Stimulated activated CD4-positive, alpha-beta T cell treated with anti-CD3 and anti-CD28 coated beads, TNF-alpha, amount 100 ng/mL, for 48 hours (primary cell): ENCODE results near the gene PPFIBP1.
"Not testable (repeated sequence)": the region's sequence is repeated elsewhere in the genome, so short reads cannot be mapped to it uniquely, and the experiment has no call there.

Experiments used
- DNase-seq, 3 donors: peaks; one replicate each; pipeline ENCODE4 v3.0.0-alpha.2; 2020; ENCODE audit warnings: low read depth in 3 of 3

PPFIBP1 gene

DNA sequence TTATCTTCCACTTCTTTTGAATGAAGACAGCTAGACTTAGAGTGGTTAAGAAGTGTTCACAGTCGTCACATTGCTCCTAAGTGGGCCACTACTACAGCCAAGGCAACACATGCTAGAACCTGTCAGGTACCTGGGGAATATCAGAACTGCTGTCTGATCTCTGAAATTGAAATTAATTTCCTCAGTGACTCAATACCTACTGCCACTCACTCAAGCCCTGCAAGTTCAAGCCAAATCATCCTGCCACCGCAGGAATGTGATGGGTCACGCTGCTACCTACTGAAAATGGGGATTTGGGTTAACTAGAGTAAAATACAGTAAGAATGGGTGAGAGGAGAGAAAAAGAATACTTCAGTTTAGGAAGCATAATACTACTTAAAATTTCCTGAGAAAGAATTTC is 67.7 kb downstream of the PPFIBP1 start:
- DNase-seq, result not testable (repeated sequence)

DNA sequence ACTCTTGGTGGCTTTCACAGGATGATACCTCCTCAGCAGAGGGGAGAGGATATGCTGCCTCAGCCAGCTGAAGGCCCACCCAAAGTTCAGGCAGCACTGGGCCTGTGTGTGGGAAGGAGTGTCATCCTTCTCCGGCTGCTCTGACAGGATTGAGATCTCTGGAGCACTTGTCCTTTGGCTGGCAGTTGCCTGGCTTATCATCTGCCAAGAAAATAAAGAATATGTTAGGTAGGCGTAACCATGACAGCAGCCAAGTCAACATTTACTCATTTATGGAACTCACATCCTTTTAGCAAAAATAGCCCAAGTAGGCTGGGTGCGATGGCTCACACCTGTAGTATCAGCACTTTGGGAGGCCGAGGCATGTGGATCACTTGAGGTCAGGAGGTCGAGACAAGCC is 68.5 kb downstream of the PPFIBP1 start:
- DNase-seq, result no peak

DNA sequence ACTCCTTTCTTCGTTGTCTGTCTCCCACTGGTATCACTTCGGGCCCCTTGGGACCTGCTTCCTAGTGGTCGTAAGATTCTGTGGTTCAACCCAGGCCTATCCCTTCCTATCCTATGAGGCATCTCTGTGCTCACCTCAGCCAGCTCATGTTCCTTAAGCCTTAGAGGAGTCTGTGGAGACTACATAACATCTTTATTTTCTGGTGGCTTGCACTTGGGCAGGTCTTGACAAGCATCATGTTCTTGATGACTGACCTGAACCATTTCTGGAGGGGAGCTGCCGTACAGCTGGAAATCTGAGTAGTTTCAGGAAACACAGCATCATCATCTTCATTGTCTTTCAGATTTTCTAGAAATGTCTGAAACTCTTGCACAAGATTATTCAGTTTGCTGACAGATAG is 69.3 kb downstream of the PPFIBP1 start:
- no peak for DNase-seq

DNA sequence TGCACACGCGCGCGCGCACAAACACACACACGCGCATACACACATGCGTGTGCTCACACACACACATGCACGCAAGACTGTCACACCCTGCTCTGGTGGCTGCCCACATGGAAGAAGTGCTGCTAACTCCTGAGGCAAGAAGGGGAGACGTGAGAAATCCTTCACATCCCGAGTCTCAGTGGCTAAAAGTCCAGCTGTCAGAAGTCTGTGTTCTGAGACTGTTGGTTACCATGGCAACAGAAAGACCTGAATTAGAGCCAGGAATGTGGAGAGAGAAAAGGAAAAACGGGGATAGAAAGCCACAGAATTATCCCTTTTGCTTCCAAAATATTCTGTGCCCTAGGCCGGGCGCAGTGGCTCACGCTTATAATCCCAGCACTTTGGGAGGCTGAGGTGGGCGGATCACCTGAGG is 71.2 kb downstream of the PPFIBP1 start:
- no peak for DNase-seq

DNA sequence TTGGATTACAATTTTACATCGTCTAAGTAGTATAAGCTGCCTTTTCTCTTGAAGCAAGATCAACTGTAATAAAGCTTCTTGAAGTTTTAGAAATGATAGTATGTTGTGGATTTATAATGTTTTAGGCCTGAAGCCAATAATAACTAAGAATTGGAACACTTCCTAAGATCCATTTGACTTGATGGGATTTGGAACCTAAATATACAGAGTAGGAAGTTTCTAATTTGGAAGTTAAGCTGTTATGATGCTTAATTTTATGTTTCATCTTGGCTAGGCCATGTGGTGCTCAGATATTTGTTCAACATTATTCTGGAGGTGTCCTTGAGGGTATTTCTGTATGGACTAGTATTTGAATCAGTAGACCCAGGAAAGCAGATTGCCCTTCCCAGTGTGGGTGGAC is 74.9 kb downstream of the PPFIBP1 start:
- not testable (repeated sequence) for DNase-seq

DNA sequence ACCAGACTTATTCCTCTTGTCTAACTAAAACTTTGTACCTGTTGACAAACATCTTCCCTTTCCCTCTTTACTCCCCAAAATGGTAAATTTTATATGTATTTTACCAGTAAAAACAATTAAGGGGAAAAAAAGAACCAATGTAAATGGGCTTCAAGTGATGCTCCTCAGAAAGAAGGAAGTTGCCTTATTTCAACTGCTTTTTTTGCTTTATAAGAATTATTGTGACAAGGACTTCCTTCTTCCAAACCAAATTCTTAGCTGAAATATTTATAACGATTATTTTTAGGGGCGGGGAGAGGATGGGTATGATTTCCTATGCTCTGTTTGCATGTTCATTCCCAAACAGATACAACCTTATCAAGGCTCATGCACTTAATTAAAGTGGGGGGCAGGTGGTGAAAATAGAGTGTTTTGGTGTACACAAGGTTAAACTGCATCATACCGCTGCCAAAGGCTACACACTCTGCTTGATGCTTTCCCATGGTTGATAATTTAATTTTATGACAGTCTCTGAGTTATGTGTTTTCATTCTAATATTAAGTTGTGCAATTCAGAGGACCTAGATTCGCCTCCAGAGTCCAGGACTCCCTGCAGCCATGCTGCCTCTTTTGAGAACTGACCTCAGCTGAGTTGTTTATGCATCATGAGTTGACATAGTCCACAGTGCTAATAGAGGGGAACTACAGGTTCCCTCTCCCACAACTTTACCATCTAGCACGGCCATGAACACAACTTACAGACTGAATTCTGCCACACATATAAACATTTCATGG is 77.2 kb downstream of the PPFIBP1 start:
- DNase-seq, result not testable (repeated sequence)

DNA sequence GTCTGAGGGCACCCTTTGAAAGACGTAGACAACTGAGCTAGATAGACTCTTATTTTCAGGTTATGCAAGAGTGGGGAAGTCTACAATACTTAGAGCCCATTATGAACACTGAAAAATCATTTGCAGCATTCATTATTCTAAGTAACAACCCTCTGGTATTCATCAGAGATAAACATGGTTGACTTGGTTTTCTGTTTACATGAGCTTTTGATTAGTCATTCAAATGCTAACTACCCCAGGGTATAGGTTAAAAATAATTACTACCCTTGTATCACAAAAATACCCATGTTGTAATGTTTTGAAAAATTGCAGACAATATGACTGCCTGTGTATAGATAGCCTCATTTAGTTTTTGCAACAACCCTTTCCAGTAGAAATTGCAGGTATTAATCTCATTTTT is 78.5 kb downstream of the PPFIBP1 start:
- no peak for DNase-seq

DNA sequence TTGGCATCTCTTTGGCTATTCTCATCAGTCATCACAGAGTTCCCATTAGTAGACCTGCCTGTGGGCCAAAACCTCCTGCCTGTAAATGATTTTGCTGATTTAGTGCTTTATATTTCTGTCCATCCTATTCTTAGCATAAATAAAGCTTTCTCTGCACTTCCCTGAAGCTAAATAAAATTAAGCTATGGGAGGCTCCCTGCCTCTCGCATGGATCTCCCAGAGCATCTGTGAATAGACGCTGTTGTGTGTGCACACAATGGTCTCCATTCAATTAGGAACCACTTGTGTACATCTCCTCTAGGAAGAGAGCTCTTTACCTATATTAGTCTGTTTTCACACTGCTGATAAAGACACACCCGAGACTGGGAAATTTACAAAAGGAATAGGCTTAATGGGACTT is 80.4 kb downstream of the PPFIBP1 start:
- DNase-seq, result no peak

DNA sequence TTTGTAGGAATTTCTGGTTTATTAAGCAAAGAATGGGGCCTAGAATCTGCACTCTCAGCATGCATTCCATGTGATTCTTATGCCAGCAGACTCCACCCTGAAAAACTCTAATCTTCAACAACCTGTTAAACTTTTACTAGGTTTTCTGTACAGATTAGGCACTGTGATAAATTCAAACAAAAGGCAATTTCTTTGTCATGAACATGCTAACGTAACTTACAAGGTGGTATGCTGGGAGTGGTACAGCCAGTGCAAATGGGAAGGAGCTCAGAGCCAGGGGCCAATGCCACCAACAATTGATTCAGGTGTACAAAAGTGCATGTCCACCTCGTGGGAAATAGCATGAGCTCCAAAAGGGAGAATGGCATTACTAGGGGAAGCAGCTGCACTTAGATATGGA is 83.0 kb downstream of the PPFIBP1 start:
- no peak for DNase-seq

DNA sequence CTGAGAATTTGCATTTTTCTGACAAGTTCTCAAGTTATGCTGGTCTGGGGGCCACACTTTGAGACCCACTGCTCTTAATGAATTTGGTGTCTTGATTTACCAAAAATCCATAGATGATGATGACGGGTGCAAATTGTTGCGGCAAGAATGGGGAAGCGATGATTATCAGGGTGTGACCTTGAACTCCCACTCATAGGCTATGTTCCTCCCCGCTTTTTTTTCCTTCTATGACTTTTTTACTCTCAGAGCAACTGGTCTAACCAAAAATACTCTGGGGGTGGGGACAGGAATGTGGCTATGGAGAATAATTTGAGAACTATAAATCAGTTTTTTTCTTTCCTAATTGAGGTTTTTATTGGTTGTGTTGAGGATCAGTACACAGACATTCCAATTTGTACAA is 83.6 kb downstream of the PPFIBP1 start:
- DNase-seq, result no peak

DNA sequence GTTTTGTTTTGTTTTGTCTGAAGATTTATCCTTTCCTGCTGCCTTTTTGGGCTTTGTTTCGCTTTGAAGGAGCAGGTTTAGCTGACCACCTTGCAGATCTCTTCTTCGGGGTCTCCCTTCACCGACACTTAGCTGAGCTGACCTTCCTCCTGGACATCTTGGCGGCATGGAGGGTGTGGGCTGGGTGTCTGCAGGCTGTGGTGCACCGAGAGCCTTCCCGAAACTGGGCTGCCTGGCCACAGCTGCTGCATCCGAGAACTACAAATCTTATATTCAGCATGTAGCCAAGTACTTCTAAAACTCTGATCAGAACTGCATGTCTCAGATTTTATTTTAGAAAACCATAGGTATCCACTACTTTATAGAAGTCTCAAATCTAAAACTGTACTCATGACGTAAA is 84.9 kb downstream of the PPFIBP1 start:
- no peak for DNase-seq

DNA sequence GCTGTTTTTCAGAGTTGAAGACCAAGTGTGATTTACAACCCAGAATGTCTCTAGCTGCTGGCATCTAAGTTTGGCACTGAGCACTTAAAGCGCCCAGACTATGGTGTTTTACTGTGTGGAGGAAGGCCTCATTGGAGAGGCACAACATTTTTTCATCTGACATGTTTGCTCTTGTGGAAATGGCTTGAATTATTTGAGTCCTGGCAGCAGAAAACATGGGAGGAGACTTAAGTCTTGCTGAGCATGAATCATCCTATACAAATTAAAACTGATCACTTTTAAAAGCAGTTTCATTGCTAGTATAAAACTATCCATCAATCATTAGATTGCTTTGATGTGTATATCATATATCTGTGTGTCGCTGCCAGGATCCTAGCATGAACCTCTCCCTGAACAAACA is 86.4 kb downstream of the PPFIBP1 start:
- DNase-seq, result no peak

DNA sequence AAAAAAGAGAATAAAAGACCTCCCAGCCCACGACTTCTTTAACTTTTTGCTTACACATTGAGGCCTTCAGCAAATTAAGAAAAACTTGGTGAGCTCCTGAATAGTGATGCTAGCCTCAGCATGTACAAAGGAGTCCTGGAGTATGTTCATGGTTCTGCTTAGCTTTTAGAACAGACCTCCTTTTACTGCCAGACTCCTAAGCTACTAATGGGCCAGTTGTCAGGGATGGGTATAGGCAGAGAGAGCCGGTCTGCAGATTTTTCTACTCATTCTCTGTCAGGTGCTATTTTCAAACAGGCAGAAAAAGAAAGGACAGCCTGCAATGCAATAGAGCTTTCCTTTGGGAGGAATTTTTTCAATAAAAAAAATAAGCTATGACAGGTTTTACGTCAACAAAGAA is 90.4 kb downstream of the PPFIBP1 start:
- DNase-seq, result no peak

DNA sequence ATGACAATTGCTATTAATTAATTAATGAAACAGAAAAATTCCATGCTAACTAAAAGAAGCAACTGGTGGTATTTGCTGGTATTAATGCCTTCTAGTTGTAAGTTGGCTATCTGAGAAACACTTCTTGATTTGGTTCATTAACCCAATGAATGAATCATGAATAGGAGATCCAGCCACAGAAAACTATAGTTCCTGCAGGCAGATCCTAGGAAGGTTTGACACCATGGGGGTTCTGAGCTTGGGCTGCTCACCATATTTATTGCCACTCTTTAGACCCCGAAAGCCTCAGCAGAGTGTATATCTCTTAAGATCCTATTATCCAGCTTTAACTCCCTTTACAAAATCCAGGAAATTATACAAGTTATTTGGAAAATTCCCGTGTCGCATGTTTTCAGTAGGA is 90.9 kb downstream of the PPFIBP1 start:
- DNase-seq, result no peak

DNA sequence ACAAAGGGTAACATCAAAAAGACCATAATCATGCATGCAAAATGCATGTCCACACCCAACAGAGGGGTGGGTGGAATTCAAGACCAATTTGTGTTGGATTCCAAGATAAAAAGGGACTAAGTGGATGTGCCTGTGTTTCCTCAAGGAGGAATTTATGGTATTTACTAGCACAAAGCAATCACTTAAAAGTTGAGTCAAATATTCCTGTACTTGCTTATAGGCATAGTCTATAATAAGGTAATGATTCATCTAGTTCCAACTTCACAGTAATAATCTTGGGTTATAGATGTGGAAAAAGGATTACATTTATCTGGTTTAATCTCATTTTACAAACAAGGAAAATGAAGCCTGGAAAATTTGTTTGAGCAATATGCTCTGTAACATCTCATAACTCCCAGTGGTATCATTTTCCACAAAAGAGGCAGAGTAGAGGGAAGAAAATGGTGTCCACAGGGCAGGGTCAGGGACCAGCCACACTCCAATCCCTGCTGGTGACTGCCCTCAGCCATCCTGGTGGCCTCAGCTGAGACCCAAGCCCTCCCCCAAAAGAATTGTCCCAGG is 91.4 kb downstream of the PPFIBP1 start:
- no peak for DNase-seq

DNA sequence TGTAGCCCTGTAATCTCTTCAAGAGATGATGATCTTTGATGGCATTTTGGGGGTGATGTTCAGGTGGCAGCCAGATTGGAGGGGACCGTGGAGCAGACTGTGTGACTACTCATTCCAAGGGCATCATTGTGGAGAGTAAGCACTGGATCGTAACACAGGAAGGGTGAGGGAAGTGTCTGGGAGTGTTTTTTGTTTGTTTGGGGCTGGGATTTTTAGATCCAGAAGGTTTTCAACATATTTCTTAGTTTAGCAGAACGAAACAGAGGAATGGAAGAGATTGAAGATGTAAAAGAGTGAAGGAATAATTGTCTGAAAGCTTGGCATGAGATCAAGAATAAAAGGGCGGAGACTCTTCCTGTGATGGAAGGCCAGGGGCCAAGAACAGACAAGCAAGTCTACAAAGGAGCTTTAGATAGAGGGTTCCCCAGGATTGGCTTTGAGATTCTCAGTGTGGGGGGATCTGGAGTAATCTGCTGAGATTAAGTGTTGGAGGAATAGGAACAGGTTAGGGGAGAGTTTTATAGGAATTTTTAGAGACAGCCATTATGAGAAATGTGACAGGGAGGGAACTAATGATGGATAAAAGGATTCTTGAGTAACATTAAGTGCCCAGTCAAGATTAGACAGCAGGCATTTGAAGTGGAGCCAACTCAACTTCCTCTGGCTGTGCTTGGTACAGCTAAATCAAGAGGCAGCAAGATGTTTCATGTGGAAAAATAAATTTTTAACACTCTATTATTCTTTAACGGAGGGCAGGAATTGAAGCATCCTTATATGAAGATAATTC is 92.5 kb downstream of the PPFIBP1 start:
- no peak for DNase-seq

DNA sequence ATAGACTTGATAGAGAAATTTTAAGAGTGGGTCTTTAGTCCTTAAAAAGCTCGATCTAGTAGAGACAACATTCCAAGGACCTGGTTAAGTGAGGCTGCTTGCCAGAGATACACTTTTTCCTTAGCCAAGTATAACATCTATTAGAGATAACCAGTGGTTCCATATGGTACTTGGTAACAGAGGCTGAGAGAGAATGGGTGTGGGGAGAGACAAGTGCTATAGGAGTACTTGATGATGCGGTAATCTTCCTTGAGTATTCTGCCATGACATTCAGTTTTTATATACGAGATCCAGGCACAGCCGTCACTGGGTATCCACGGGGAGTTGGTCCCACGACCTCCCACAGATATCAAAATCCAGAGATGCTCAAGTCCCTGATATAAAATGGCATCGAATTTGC is 94.8 kb downstream of the PPFIBP1 start:
- no peak for DNase-seq

DNA sequence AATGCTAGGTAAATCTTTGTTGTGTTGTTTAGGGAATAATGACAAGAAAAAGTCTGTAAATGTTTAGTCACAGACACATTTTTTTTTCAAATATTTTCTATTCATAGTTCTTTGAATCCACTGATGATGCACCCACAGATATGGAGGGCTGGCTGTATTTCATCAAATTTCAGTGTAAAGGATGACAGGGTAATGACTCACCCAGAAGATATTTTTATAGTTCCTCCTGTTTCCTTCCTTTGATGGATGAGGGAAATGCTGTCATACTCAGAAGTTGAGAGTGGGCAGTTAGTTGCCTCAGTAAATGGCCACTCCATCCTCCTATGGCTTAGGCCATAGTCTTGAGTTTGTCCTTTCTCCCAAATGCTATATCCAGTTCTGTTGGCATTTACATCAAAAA is 95.3 kb downstream of the PPFIBP1 start:
- peak in 1 of 3 donors; percentile 2 for DNase-seq

DNA sequence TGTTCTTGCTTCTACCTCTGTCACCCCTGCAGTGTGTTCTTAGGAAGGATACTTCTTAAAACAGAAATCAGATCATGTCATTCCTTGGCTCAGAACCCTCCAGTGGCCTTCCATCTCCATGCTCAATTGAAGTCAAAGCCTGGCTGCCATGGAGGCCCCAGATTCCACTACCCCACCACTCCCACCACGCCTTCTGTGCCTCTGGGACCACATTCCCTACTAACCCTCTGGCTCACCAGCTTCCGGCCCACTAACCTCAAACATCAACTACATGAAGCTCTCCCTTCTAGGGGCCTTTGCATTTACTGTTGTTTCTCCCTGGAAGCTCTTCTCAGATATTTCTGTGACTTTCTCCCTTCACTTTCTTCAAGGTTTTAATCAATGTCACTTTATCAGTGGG is 96.1 kb downstream of the PPFIBP1 start:
- no peak for DNase-seq

DNA sequence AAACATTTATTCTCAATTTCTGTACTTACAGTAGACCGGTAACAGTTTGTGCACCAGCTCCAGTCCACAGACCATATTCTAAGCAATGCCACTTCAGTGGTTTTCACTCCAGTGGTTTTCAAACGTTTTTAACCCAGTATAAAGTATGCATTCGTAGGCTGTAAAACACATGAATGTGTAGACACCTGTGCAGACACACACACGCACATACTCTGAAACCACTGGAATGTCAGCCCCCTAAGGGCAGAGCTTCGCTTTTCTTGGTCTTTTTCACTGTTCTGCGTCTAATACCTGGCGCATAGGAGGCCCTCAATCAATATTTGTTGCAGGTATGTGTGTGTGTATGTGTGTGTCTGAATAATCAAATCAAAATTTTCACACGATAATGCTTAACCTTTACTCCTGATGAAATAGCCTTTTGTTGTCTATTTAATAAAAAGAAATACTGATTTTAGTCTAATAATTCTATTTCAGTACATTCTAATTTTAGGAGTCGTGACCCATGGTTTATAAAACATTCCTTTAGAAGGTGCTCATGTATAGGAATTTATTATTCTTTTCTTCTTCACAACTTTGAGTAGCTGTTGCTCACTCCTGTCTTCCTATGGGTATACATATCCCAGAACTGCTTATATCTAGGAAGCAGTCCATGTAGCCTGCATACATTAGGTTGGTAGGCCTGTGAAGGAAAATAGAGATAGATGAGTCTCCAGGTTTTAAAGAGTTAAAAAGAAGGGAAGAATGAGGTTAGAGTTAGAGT is 98.6 kb downstream of the PPFIBP1 start:
- no peak for DNase-seq

DNA sequence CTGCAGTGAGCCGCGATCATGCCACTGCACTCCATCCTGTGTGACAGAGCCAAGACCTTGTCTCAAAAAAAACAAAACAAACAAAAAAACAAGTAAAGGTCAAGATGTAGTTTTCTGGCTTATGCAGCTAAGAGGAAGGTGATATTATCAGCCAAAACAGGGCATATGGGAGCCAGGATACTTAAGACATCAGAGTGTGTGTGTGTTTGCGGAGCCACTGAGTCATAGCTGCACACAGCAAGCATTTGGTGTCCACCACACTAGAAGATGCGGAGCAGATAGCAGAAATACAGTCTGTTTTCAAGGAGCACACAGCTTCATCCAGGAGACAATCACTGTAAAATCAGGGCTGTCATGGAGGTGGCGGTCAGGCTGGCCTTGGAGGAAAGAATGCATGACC is 99.6 kb downstream of the PPFIBP1 start:
- DNase-seq, result no peak

DNA sequence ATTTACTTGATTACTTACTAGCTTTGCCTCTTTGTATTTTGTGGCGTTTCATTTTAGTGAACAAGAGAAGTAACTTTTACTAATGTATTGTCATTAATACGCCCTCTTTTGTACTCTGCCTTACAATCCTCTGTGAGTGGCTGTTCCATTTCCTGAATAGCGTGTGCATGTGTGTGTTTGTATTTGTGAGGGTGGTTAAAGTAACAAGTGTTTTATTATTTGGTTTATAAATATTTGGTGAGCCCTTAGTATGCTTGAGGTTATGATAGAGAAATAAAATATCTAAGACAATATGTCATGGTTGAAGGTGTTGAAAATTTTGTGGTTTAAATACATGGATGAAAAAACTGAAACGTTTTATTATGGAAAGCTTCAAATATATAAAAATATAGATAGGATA is 100.6 kb downstream of the PPFIBP1 start:
- no peak for DNase-seq
